CD4-positive, alpha-beta memory T cell (primary cell): ENCODE measurements around the gene NUDT7. TPM values are rescaled to one million over a fixed set of nuclear protein-coding genes. Genes with fewer than 3 reads are reported as not detected.

Experiments
- CTCF ChIA-PET: fragments of 350-600 bp; sonication (Branson Sonifier 250); formaldehyde crosslinking; loops from one replicate; lab custom pipeline; 2021; ENCODE audit warnings: inconsistent platforms; ENCODE audit not compliant: partially characterized antibody; lab: Charles Lee
- POLR2A ChIA-PET: fragments of 350-600 bp; sonication (Branson Sonifier 250); formaldehyde crosslinking; loops from one replicate; lab custom pipeline; 2021; ENCODE audit not compliant: partially characterized antibody; lab: Charles Lee
- DNase-seq, 5 donors: peaks; one replicate each; pipeline versions ENCODE4 v3.0.0 to v3.0.0-alpha.2; 2020 to 2022; ENCODE audit warnings: mixed read lengths in 1 of 5
- H3K27ac ChIP-seq: one replicate; pipeline ENCODE4 v1.7.0; 2013; ENCODE audit warnings: low read depth, low read length
- H3K27me3 ChIP-seq: 2 replicates; pipeline ENCODE4 v1.7.0; 2013; ENCODE audit warnings: mild to moderate bottlenecking, low read length, moderate library complexity; ENCODE audit not compliant: insufficient read depth
- H3K36me3 ChIP-seq: 2 replicates; pipeline ENCODE4 v1.7.0; 2013; ENCODE audit warnings: mild to moderate bottlenecking, low read length, moderate library complexity; ENCODE audit not compliant: insufficient read depth
- H3K4me1 ChIP-seq: 2 replicates; pipeline ENCODE4 v1.7.0; 2013; ENCODE audit warnings: mild to moderate bottlenecking, low read length, moderate library complexity; ENCODE audit not compliant: insufficient read depth
- H3K4me3 ChIP-seq, 2 donors: one replicate each; pipeline ENCODE4 v1.7.0; 2013; ENCODE audit warnings: low read length in 2 of 2, mild to moderate bottlenecking in 1 of 2
- H3K9me3 ChIP-seq, 2 donors: one replicate each; pipeline ENCODE4 v1.7.0; 2013; ENCODE audit warnings: low read length in 2 of 2, control low read depth in 1 of 2; ENCODE audit not compliant: control insufficient read depth in 1 of 2
- H3K27ac Mint-ChIP-seq, 7 donors: one replicate each; pipeline ENCODE4 v1.8.0; 2020 to 2021; ENCODE audit warnings: mixed read lengths in 7 of 7, mild to moderate bottlenecking in 6 of 7, inconsistent platforms in 3 of 7, moderate library complexity in 3 of 7
- H3K27me3 Mint-ChIP-seq, 2 donors: one replicate each; pipeline ENCODE4 v1.8.0; 2020 to 2021; ENCODE audit warnings: mixed read lengths in 2 of 2
- H3K36me3 Mint-ChIP-seq, 2 donors: one replicate each; pipeline ENCODE4 v1.8.0; 2020 to 2021; ENCODE audit warnings: mixed read lengths in 2 of 2, inconsistent platforms in 1 of 2, mild to moderate bottlenecking in 1 of 2
- H3K4me1 Mint-ChIP-seq, 4 donors: one replicate each; pipeline ENCODE4 v1.8.0; 2020 to 2021; ENCODE audit warnings: mixed read lengths in 4 of 4, mild to moderate bottlenecking in 1 of 4
- H3K4me3 Mint-ChIP-seq, 8 donors: one replicate each; pipeline ENCODE4 v1.8.0; 2020 to 2021; ENCODE audit warnings: mixed read lengths in 8 of 8, mild to moderate bottlenecking in 7 of 8, moderate library complexity in 6 of 8, inconsistent platforms in 3 of 8
- H3K9me3 Mint-ChIP-seq, 8 donors: one replicate each; pipeline ENCODE4 v1.8.0; 2020 to 2021; ENCODE audit warnings: mixed read lengths in 8 of 8, mild to moderate bottlenecking in 5 of 8, inconsistent platforms in 3 of 8, moderate library complexity in 1 of 8
- intact Hi-C: fragments of 100-400 bp; cut with micrococcal nuclease; formaldehyde crosslinking; loops from one replicate; pipeline ENCODE4 v1.15.1; 2023
- polyA plus RNA-seq, 2 donors: library from polyadenylated mRNA; unstranded; fragments of 300-500 nt; fragmentation: Illumina TruSeq; gene quantifications; one replicate each; pipeline ENCODE4 v1.2.3, GENCODE V29; 2021
- total RNA-seq, 2 experiments: library from RNA; stranded (reverse); gene quantifications; one replicate each; pipeline ENCODE4 v1.2.3, GENCODE V29; 2021

The NUDT7 gene
- total and polyA plus RNA-seq, 4 experiments from 2014 or later, result 9.8 to 17.4 (median 11.5) TPM

- peaks cover 9 to 10% of the 10 kb centered on the region in 2 donors for H3K36me3 Mint-ChIP-seq
- no peak overlapping the region for H3K27ac ChIP-seq
- H3K4me3 ChIP-seq, result no peak overlapping the region
- H3K4me3 Mint-ChIP-seq, result no peak overlapping the region
- no peaks in the 10 kb centered on the region for H3K36me3 ChIP-seq
- H3K9me3 ChIP-seq, result no peaks in the 10 kb centered on the region
- no peak overlapping the region for H3K27ac Mint-ChIP-seq
- H3K27me3 ChIP-seq, result no peaks in the 10 kb centered on the region
- POLR2A ChIA-PET, result no interaction called here
- H3K9me3 Mint-ChIP-seq, result peaks cover 0 to 7% (median 0%) of the 10 kb centered on the region in 8 donors
- CTCF ChIA-PET, result no interaction called here
- H3K4me1 ChIP-seq, result no peaks in the 10 kb centered on the region
- H3K27me3 Mint-ChIP-seq, result no peaks in the 10 kb centered on the region
- intact Hi-C loops, result no loop called here
- no peak for DNase-seq
- H3K4me1 Mint-ChIP-seq, result no peaks in the 10 kb centered on the region
Observed at GRCh38 chr16:77738706-77739558, 16.6 kb downstream of the NUDT7 start.

GRCh38 chr16:77739559-77739892 lies 17.2 kb downstream of the NUDT7 start:
- Mint-ChIP-seq H3K4me1 (no peaks in the 10 kb centered on the region), H3K27ac (no peak overlapping the region), H3K9me3 (peaks cover 0 to 6% (median 0%) of the 10 kb centered on the region in 8 donors), H3K27me3 (no peaks in the 10 kb centered on the region), H3K4me3 (no peak overlapping the region), H3K36me3 (peaks cover 8% of the 10 kb centered on the region in 2 donors)
- CTCF ChIA-PET, result no interaction called here
- DNase-seq, result no peak
- POLR2A ChIA-PET, result no interaction called here
- H3K27me3 ChIP-seq, result no peaks in the 10 kb centered on the region
- H3K36me3 ChIP-seq, result no peaks in the 10 kb centered on the region
- no peak overlapping the region for H3K4me3 ChIP-seq
- H3K27ac ChIP-seq, result no peak overlapping the region
- H3K4me1 ChIP-seq, result no peaks in the 10 kb centered on the region
- intact Hi-C loops, result no loop called here
- no peaks in the 10 kb centered on the region for H3K9me3 ChIP-seq

GRCh38 chr16:77744141-77744540 lies 21.8 kb downstream of the NUDT7 start:
- intact Hi-C loops, result no loop called here
- peaks cover 0 to 1% (median 0%) of the 10 kb centered on the region in 8 donors for H3K9me3 Mint-ChIP-seq

GRCh38 chr16:77745972-77746371 lies 23.7 kb downstream of the NUDT7 start:
- no peak for DNase-seq
- H3K4me1 ChIP-seq, result no peaks in the 10 kb centered on the region
- ChIA-PET CTCF (no interaction called here), POLR2A (no interaction called here)
- Mint-ChIP-seq H3K36me3 (peaks cover 2 to 6% of the 10 kb centered on the region in 2 donors), H3K9me3 (peaks cover 0 to 1% (median 0%) of the 10 kb centered on the region in 8 donors), H3K27ac (no peak overlapping the region), H3K4me3 (no peak overlapping the region), H3K27me3 (peaks cover 6 to 8% of the 10 kb centered on the region in 2 donors), H3K4me1 (no peaks in the 10 kb centered on the region)
- H3K4me3 ChIP-seq, result no peak overlapping the region
- intact Hi-C loops, result no loop called here
- H3K9me3 ChIP-seq, result no peaks in the 10 kb centered on the region
- no peak overlapping the region for H3K27ac ChIP-seq
- H3K27me3 ChIP-seq, result no peaks in the 10 kb centered on the region
- H3K36me3 ChIP-seq, result no peaks in the 10 kb centered on the region

More at GRCh38 chr16:77744141-77744540, 21.8 kb downstream of the NUDT7 start:
- H3K27ac Mint-ChIP-seq, result no peak overlapping the region
- ChIA-PET CTCF (no interaction called here), POLR2A (no interaction called here)
- H3K27me3 Mint-ChIP-seq, result peaks cover 2 to 4% of the 10 kb centered on the region in 2 donors
- H3K4me3 ChIP-seq, result no peak overlapping the region
- no peaks in the 10 kb centered on the region for H3K4me1 ChIP-seq
- no peak overlapping the region for H3K4me3 Mint-ChIP-seq
- no peaks in the 10 kb centered on the region for H3K36me3 ChIP-seq
- H3K4me1 Mint-ChIP-seq, result no peaks in the 10 kb centered on the region
- no peak overlapping the region for H3K27ac ChIP-seq
- H3K36me3 Mint-ChIP-seq, result peaks cover 2 to 6% of the 10 kb centered on the region in 2 donors
- no peaks in the 10 kb centered on the region for H3K9me3 ChIP-seq
- DNase-seq, result no peak
- H3K27me3 ChIP-seq, result no peaks in the 10 kb centered on the region

GRCh38 chr16:77748421-77749005 lies 26.2 kb downstream of the NUDT7 start:
- H3K27me3 ChIP-seq, result no peaks in the 10 kb centered on the region
- no peak overlapping the region for H3K4me3 ChIP-seq
- H3K4me1 ChIP-seq, result no peaks in the 10 kb centered on the region
- H3K9me3 ChIP-seq, result no peaks in the 10 kb centered on the region
- Mint-ChIP-seq H3K9me3 (peaks cover 0 to 1% (median 0%) of the 10 kb centered on the region in 8 donors), H3K27me3 (peaks cover 12 to 13% of the 10 kb centered on the region in 2 donors), H3K27ac (no peak overlapping the region), H3K36me3 (no peaks in the 10 kb centered on the region), H3K4me3 (no peak overlapping the region), H3K4me1 (no peaks in the 10 kb centered on the region)
- DNase-seq, result no peak
- no peak overlapping the region for H3K27ac ChIP-seq
- H3K36me3 ChIP-seq, result no peaks in the 10 kb centered on the region
- intact Hi-C loops, result no loop called here
- CTCF ChIA-PET, result no interaction called here
- POLR2A ChIA-PET, result no interaction called here

GRCh38 chr16:77749415-77749814 lies 27.1 kb downstream of the NUDT7 start:
- intact Hi-C loops, result no loop called here

GRCh38 chr16:77758046-77758445 lies 35.7 kb downstream of the NUDT7 start:
- H3K27me3 ChIP-seq, result no peaks in the 10 kb centered on the region
- H3K4me3 ChIP-seq, result no peak overlapping the region
- H3K36me3 ChIP-seq, result no peaks in the 10 kb centered on the region
- no peaks in the 10 kb centered on the region for H3K36me3 Mint-ChIP-seq
- H3K27me3 Mint-ChIP-seq, result peaks cover 9 to 18% of the 10 kb centered on the region in 2 donors
- no peak overlapping the region for H3K27ac Mint-ChIP-seq
- no peak overlapping the region for H3K27ac ChIP-seq
- no peak overlapping the region for H3K4me3 Mint-ChIP-seq
- H3K4me1 ChIP-seq, result no peaks in the 10 kb centered on the region
- intact Hi-C loops, result no loop called here
- H3K9me3 Mint-ChIP-seq, result peaks cover 0 to 2% (median 0%) of the 10 kb centered on the region in 8 donors
- ChIA-PET CTCF (interaction anchor here (0.7 kb wide), 1 partner anchor 76 kb away, joined by 3 read pairs; no protein-coding TSS in a partner anchor), POLR2A (no interaction called here)
- H3K4me1 Mint-ChIP-seq, result no peaks in the 10 kb centered on the region
- H3K9me3 ChIP-seq, result no peaks in the 10 kb centered on the region
- no peak for DNase-seq

More at GRCh38 chr16:77749415-77749814, 27.1 kb downstream of the NUDT7 start:
- no peak overlapping the region for H3K4me3 ChIP-seq
- Mint-ChIP-seq H3K27ac (no peak overlapping the region), H3K4me3 (no peak overlapping the region), H3K36me3 (no peaks in the 10 kb centered on the region), H3K4me1 (no peaks in the 10 kb centered on the region), H3K9me3 (peaks cover 0 to 1% (median 0%) of the 10 kb centered on the region in 8 donors), H3K27me3 (peaks cover 12 to 15% of the 10 kb centered on the region in 2 donors)
- H3K4me1 ChIP-seq, result no peaks in the 10 kb centered on the region
- POLR2A ChIA-PET, result no interaction called here
- CTCF ChIA-PET, result no interaction called here
- no peaks in the 10 kb centered on the region for H3K27me3 ChIP-seq
- no peak for DNase-seq
- H3K9me3 ChIP-seq, result no peaks in the 10 kb centered on the region
- no peaks in the 10 kb centered on the region for H3K36me3 ChIP-seq
- H3K27ac ChIP-seq, result no peak overlapping the region
